ENCODE results near the gene MTIF2. TPM values are rescaled to one million over a fixed set of nuclear protein-coding genes. Genes with fewer than 3 reads are reported as not detected.

The MTIF2 gene
- total and polyA plus RNA-seq, 9 of the 15 experiments (the other 6 are each of a cell fraction or from before 2014, with no cell fraction given) = 58.7 to 143 (median 105) TPM

- TF ChIP-seq CAMTA2 (CRISPR knock-in tag; conservative IDR thresholded peaks at IDR 0.05) (no peak; the same call in 1 of the 2 replicates), SRF (CRISPR knock-in tag; IDR thresholded peaks at IDR 0.05) (peak in 1 of 2 experiments; percentile 74; a peak in 2 of 4 replicates), KLF16 (IDR thresholded peaks at IDR 0.05) (no peak), POLR2AphosphoS2 (IDR thresholded peaks at IDR 0.05; ENCODE audit: low read length) (peak; percentile 81; the same call in 1 of the 2 replicates), MTA1 (IDR thresholded peaks at IDR 0.05; ENCODE audit: borderline replicate concordance) (no peak), NFE2 (IDR thresholded peaks at IDR 0.05; ENCODE audit: low read depth) (no peak), NCOA1 (IDR thresholded peaks at IDR 0.05; ENCODE audit: low read depth) (no peak), TOE1 (IDR thresholded peaks at IDR 0.05; ENCODE audit: borderline replicate concordance) (no peak), TOE1 (CRISPR knock-in tag; IDR thresholded peaks at IDR 0.05; ENCODE audit: borderline replicate concordance, low read depth) (0 out of 2 replicates have a peak, but pooled peaks have one; percentile 78), ZNF717 (CRISPR knock-in tag; IDR thresholded peaks at IDR 0.05) (no peak), ATF7 (IDR thresholded peaks at IDR 0.05) (peak; percentile 72), NFYB (IDR thresholded peaks at IDR 0.05; ENCODE audit: extremely low read depth, insufficient read length) (no peak), RBBP5 (IDR thresholded peaks at IDR 0.05; ENCODE audit: borderline replicate concordance, insufficient read depth, low read length, poor library complexity, severe bottlenecking) (peak; percentile 97), PHB (CRISPR knock-in tag; IDR thresholded peaks at IDR 0.05) (no peak), SAFB (IDR thresholded peaks at IDR 0.05; ENCODE audit: borderline replicate concordance, low read depth, low read length) (peak; percentile 54; the same call in 1 of the 2 replicates), CTCFL (IDR thresholded peaks at IDR 0.05; ENCODE audit: borderline replicate concordance, insufficient read depth, low read depth, low read length, poor library complexity, severe bottlenecking) (no peak)
- TF ChIP-seq, protein P1, sequence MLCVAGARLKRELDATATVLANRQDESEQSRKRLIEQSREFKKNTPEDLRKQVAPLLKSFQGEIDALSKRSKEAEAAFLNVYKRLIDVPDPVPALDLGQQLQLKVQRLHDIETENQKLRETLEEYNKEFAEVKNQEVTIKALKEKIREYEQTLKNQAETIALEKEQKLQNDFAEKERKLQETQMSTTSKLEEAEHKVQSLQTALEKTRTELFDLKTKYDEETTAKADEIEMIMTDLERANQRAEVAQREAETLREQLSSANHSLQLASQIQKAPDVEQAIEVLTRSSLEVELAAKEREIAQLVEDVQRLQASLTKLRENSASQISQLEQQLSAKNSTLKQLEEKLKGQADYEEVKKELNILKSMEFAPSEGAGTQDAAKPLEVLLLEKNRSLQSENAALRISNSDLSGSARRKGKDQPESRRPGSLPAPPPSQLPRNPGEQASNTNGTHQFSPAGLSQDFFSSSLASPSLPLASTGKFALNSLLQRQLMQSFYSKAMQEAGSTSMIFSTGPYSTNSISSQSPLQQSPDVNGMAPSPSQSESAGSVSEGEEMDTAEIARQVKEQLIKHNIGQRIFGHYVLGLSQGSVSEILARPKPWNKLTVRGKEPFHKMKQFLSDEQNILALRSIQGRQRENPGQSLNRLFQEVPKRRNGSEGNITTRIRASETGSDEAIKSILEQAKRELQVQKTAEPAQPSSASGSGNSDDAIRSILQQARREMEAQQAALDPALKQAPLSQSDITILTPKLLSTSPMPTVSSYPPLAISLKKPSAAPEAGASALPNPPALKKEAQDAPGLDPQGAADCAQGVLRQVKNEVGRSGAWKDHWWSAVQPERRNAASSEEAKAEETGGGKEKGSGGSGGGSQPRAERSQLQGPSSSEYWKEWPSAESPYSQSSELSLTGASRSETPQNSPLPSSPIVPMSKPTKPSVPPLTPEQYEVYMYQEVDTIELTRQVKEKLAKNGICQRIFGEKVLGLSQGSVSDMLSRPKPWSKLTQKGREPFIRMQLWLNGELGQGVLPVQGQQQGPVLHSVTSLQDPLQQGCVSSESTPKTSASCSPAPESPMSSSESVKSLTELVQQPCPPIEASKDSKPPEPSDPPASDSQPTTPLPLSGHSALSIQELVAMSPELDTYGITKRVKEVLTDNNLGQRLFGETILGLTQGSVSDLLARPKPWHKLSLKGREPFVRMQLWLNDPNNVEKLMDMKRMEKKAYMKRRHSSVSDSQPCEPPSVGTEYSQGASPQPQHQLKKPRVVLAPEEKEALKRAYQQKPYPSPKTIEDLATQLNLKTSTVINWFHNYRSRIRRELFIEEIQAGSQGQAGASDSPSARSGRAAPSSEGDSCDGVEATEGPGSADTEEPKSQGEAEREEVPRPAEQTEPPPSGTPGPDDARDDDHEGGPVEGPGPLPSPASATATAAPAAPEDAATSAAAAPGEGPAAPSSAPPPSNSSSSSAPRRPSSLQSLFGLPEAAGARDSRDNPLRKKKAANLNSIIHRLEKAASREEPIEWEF (CRISPR knock-in tag; IDR thresholded peaks at IDR 0.05) = 0 out of 2 replicates have a peak, but pooled peaks have one; percentile 12
- TF ChIP-seq, protein P2, sequence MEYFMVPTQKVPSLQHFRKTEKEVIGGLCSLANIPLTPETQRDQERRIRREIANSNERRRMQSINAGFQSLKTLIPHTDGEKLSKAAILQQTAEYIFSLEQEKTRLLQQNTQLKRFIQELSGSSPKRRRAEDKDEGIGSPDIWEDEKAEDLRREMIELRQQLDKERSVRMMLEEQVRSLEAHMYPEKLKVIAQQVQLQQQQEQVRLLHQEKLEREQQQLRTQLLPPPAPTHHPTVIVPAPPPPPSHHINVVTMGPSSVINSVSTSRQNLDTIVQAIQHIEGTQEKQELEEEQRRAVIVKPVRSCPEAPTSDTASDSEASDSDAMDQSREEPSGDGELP (CRISPR knock-in tag; IDR thresholded peaks at IDR 0.05; ENCODE audit: borderline replicate concordance) = peak; percentile 81
Measured at GRCh38 chr2:55282110-55282917, 13.3 kb upstream of the MTIF2 start (continued).
